Fibroblast of skin of right quadriceps (primary cell): ENCODE data around the gene DOK4.
A peak's percentile ranks its signal among the peaks of the same experiment; 100 is the strongest.
"Not testable (repeated sequence)": the region's sequence is repeated elsewhere in the genome, so short reads cannot be mapped to it uniquely, and the experiment has no call there.

Experiments
- DNase-seq: peaks from one replicate; pipeline ENCODE4 v3.0.0-alpha.2; 2013

DOK4 gene

DNA sequence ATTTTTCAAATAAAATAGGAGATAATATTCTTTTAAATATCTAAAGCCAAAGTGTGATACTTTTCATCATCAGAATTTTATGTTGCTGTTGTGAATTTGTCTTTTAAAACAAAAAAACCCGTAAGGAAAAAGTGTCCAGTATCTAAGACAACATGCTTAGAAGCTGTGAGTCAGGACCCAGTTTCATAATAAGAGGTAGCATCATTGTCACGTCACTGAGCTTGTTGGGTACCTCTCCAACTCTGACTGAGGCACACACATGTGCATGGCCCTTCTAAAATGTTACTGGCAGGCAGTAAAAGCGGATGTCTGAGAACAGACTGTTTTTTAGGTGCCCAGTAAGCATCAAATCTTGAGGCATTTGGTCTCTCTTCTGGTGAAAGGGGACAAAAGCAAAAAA is 41.6 kb downstream of the DOK4 start:
- no peak for DNase-seq

DNA sequence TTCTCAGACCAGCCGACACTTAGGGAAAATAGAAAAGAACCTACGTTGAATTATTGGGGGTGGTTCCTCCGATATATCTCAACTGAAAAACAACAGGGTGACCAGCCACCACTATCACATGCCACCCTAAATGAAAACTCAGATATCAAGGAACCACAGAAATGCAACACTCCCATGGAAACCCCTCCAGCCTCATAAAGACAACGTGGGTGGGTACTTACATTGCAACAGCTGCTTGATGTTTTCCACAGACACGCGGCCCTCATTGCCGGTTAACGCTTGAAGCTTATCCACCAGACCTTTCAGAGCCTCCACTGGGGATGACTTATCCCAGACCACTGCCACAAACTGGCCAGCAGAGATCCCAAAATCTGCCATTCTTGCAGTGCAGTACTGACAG is 45.7 kb downstream of the DOK4 start:
- DNase-seq: not testable (repeated sequence)

DNA sequence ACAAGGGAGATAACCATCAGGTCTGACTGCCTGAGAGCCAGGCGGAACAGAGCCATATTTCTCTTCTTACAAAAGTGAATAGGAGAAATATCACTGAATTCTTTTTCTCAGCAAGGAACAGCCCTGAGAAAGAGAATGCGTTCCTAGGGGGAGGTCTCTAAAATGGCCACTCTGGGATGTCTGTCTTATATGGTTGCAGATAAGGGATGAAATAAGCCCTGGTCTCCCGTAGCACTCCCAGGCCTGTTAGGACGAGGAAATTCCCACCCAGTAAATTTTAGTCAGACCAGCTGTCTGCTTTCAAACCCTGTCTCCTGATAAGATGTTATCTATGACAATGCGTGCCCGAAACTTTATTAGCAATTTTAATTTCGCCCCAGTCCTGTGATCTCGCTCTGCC is 46.3 kb downstream of the DOK4 start:
- DNase-seq: not testable (repeated sequence)

DNA sequence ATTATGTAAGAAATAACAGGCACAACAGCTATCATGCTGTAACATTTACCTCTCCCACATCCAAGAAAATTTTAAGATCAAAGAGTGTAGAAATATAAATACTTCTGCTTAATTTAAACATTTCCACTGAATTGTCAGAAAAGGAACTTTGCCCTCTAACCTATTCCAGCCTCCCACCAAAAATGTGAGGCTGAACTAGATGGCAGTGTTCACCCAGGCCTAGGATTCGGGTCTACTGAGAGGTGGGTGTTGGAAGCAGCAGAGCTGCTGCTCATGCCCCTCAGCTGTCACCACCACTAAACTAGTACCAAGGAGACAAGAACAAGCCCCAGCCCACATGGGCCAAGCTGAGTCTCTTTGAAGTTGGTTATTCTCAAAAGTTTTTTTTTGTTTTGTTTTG is 50.5 kb downstream of the DOK4 start:
- DNase-seq: no peak

DNA sequence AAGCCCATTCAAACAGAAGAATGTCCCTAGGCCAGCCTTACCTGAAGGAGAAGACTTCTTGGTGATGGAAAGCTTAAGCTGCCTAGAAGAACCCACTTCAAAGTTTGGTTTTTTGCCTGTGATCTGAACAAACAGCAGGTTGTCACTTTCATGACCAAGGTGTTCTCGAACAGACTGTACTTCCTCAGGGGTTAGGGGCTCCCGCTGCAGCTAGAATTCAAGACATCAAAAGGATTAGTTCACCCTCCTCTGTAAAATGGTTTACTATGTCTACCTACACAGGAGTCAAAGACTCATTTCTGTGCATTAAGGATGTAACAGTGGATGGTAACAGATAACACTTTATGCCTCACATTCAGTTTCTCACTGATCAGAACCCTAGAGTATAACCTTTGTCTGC is 52.3 kb downstream of the DOK4 start:
- DNase-seq: no peak

DNA sequence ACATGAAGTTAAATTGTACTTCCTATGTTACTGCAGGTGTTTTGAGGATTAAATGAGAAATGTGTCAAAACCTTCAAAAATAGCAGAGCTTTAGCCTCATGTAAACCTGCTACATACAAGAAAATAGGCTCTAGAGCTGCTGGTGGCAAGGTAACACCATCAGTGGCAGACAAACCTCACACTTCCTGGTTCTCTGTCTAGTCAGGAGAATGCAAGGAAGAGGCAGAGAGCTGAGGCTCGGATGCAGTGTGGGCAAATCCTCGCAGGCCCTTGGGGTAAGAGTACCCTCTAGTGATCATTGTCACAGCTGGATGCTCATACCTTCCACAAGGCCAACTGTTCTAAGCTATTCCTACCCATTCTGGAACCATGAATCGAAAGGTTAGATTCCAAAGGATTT is 53.3 kb downstream of the DOK4 start:
- DNase-seq: no peak

DNA sequence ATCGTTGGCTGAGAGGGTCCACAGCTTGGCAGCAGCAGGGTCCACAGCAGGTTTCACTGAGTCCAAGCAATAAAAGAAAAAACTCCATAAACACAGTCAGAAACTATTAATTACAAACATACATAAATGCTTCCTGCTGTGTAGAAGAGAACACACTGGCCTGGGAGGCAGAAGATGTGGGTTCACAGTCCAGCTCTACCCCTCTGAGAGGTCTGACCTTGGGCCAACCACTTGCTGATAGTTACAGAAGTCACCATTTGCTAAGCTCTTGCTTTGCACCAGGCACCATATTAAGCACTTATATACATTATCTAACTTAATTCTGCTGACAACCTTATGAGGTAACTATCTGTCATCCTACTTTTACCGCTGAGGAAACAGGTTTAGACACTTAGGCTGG is 53.8 kb downstream of the DOK4 start:
- no peak for DNase-seq

DNA sequence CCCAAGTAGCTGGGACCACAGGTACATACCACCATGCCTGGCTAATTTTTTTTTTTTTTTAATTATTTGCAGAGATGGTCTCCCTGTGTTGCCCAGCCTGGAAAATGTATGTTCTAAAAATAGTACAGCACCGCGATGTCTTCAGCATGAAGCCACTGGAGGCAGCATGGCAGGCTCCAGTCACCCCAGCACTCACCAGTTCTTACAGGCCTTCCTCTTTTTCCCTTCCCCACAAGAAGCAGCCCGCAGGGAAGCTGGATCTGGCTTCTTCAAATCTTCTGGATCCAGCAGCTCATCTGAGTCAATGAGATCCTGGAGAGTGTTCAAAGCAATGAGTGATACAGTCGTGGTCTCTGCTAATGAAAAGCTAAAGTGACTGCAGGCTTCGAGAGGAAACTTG is 55.3 kb downstream of the DOK4 start:
- DNase-seq: no peak

DNA sequence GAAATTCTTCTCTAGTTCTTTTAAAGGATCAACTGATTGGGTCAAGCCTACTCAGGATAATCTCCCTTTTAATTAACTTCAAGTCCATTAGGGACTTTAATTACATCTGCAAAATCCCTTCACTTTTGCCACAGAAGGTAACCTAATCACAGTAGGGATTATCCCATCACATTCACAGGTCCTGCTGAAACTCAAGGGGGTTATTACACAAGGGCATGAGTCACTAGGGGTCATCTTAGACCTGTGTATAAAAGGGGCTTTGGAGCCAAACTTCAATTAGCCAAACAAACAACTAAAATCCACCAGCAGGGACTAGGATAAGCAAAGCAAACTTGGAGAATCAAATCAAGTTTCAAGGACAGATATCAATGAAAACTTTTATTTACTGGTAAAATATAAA is 58.5 kb downstream of the DOK4 start:
- no peak for DNase-seq

DNA sequence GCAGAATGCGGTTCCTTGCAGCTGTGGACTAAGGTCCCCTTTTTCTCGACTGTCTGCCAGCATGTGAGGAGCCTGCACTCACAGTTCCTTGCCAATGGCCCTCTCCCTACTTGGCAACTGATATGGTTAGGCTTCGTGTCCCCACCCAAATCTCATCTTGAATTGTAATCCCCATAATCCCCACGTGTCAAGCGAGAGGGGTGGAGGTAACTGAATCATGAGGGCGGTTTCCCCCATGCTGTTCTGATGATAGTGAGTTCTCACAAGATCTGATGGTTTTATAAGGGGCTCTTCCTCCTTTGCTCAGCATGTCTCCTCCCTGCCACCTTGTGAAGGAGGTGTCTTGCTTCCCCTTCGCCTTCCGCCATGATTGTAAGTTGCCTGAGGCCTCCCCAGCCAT is 59.0 kb downstream of the DOK4 start:
- DNase-seq: no peak

DNA sequence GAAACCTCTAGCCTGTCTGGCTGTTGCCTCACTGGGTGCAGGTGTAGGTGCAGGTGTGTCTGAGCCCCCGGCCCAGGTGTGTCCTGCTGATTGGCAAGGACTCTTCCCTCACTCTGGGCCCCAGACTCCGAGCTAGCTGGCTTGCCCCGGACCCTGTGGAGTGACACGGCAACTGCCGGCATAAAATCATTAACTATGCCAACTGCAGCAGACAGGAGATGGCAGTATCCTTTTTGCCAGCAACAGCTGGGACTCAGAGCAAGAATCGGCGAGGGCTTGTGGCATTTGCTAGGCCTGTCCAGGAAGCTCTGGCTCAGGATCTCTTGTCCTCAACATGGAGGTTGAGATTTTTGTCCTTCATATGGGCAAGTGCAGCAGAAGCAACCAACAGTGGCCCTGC is 59.9 kb downstream of the DOK4 start:
- DNase-seq: no peak

DNA sequence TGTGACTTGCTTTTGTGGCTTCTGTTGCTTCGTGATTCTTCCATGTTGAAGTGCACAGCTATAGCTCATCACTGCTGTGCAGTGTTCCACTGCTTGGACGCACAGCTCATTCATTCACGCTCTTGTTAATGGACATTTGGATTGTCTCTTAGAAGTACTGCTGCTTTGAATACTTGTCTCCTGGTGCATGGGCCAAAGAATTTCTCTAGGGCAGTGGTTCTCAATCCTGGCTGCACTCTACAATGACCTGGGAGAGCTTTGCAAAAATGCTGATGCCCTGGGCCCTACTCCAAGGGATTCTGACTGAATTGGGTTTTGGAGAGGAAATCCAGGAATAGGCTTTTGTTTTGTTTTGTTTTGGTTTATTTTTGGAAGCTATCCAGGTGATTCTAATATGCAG is 61.7 kb downstream of the DOK4 start:
- DNase-seq: no peak

DNA sequence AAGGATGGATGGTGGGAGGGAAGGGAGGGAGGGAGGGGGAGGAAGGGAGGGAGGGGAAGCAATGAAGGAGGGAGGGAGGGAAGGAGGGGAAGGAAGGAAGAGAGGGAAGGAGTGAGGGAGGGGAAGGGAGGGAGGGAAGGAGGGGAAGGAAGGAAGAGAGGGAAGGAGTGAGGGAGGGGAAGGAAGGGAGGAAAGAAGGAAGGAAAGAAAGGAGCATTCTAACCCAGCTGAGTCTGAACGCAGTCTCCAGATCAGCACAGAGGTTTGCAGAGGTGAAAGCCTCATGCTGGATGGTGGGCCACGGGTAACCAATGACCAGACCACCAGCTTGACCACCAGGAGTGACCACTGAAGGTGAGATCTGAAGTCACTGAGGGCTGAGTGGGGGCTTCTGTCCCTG is 63.1 kb downstream of the DOK4 start:
- no peak for DNase-seq

DNA sequence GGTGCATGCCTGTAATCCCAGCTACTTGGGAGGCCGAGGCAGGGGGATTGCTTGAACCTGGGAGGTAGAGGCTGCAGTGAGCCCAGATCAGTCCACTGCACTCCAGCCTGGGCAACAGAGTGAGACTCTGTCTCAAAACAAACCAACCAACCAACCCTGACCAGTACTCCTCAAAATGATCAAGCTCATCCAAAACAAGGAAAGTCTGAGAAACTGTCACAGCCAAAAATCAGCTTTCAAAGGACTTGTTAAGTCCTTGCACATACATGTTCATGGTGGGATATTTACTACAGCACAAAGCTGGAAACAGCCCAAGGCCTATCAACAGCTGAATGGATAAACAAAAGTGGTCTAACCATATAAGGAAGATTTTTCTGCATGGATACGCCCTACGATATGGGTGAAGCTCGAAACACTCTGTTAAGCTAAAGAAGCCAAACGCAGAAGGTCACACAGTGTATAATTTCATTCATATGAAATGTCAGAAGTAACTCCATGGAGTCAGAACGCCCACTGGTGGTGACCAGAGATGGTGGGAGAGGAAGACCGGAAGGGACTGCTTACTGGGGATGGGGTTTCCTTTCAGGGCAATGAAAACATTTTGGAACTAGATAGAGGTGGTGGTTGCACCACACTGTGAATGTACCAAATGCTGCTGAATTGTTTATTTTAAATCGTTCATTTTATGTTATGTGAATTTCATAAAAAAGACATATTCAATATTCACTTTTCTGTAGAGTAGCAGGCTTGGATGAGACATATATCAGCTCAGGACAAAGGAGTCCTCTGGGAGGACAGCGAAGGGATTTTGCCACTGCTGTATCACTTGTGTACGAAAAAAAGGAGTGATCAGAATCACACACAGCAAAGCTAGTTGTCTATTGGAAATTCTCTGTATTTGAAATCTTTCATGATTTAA is 64.0 kb downstream of the DOK4 start:
- DNase-seq: peak; percentile 69
